ENCODE results near the gene OR10A2.

OR10A2 gene

GRCh38 chr11:6862961-6863360, at the start of gene OR10A2:
Gene OR10A2 (plus strand): TSS chr11:6863057. CDS start chr11:6869755, 6,698 bp downstream.
- no peak within 1 kb of the TSS for H3K4me3 ChIP-seq (ENCODE audit: low read depth, low read length)
- TF ChIP-seq CTCF (IDR thresholded peaks at IDR 0.05; ENCODE audit: low read depth, low read length) = no peak

GRCh38 chr11:6813656-6814055, 49.2 kb upstream of the OR10A2 start:
- H3K4me3 ChIP-seq (ENCODE audit: low read depth, low read length) = no peak overlapping the region
- TF ChIP-seq CTCF (IDR thresholded peaks at IDR 0.05; ENCODE audit: low read depth, low read length) = no peak

- no peak overlapping the region for H3K4me3 ChIP-seq (ENCODE audit: low read depth, low read length)
- no peak for TF ChIP-seq CTCF (IDR thresholded peaks at IDR 0.05; ENCODE audit: low read depth, low read length)
Observed at GRCh38 chr11:6817694-6818093, 45.2 kb upstream of the OR10A2 start.

GRCh38 chr11:6818967-6819366, 43.9 kb upstream of the OR10A2 start:
- no peak for TF ChIP-seq CTCF (IDR thresholded peaks at IDR 0.05; ENCODE audit: low read depth, low read length)
- no peak overlapping the region for H3K4me3 ChIP-seq (ENCODE audit: low read depth, low read length)

- no peak for TF ChIP-seq CTCF (IDR thresholded peaks at IDR 0.05; ENCODE audit: low read depth, low read length)
- no peak overlapping the region for H3K4me3 ChIP-seq (ENCODE audit: low read depth, low read length)
Observed at GRCh38 chr11:6824136-6824823, 38.6 kb upstream of the OR10A2 start.

- H3K4me3 ChIP-seq (ENCODE audit: low read depth, low read length) = no peak overlapping the region
- TF ChIP-seq CTCF (IDR thresholded peaks at IDR 0.05; ENCODE audit: low read depth, low read length) = no peak
Observed at GRCh38 chr11:6825231-6825744, 37.6 kb upstream of the OR10A2 start.

- TF ChIP-seq CTCF (IDR thresholded peaks at IDR 0.05; ENCODE audit: low read depth, low read length) = no peak
- no peak overlapping the region for H3K4me3 ChIP-seq (ENCODE audit: low read depth, low read length)
Observed at GRCh38 chr11:6828103-6828502, 34.8 kb upstream of the OR10A2 start.
